ENCODE results near the gene IL27RA. TPM values are rescaled to one million over a fixed set of nuclear protein-coding genes. Genes with fewer than 3 reads are reported as not detected.

IL27RA gene
- total RNA-seq, 2 experiments from 2014 or later, result 5.2 to 9.0 TPM

DNA sequence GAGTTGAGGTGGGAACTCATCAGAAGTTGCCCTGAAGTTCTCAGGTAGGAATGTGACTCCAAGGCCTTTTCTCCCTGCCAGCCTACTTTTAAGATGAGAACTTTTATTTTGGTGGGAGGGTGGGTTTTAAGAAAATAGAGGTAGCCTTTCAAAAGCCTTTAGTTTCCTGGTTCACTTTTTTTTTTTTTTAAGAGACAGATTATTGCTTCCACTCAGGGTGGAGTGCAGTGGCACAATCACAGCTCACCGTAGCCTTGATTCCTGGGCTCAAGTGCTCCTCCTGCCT is 51.1 kb downstream of the IL27RA start:
- DNase-seq (ENCODE audit: low spot score), result no peak
- H3K9me2 ChIP-seq (ENCODE audit: insufficient read depth, low read length), result no peaks in the 10 kb centered on the region
- no peaks in the 10 kb centered on the region for H4K20me1 ChIP-seq (ENCODE audit: insufficient read depth, low read length)
- H3K79me2 ChIP-seq (ENCODE audit: insufficient read depth, low read depth, low read length), result no peaks in the 10 kb centered on the region
- no peaks in the 10 kb centered on the region for H3K9me3 ChIP-seq (ENCODE audit: low read length)
- H3K4me3 ChIP-seq (ENCODE audit: low read depth, low read length, poor library complexity, severe bottlenecking), result no peak overlapping the region
- peaks cover 19% of the 10 kb centered on the region for H3K4me1 ChIP-seq (ENCODE audit: insufficient read depth, low read length, poor library complexity, severe bottlenecking)
- no peak overlapping the region for H2AFZ ChIP-seq (ENCODE audit: low read length)
- ChIA-PET CTCF (ENCODE audit: unreplicated experiment) (no interaction called here), POLR2A (no interaction called here)
- TF ChIP-seq EZH2phosphoT487 (IDR thresholded peaks at IDR 0.05; ENCODE audit: borderline replicate concordance, low read depth, low read length), result no peak
- TF ChIP-seq, protein P1, sequence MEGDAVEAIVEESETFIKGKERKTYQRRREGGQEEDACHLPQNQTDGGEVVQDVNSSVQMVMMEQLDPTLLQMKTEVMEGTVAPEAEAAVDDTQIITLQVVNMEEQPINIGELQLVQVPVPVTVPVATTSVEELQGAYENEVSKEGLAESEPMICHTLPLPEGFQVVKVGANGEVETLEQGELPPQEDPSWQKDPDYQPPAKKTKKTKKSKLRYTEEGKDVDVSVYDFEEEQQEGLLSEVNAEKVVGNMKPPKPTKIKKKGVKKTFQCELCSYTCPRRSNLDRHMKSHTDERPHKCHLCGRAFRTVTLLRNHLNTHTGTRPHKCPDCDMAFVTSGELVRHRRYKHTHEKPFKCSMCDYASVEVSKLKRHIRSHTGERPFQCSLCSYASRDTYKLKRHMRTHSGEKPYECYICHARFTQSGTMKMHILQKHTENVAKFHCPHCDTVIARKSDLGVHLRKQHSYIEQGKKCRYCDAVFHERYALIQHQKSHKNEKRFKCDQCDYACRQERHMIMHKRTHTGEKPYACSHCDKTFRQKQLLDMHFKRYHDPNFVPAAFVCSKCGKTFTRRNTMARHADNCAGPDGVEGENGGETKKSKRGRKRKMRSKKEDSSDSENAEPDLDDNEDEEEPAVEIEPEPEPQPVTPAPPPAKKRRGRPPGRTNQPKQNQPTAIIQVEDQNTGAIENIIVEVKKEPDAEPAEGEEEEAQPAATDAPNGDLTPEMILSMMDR (conservative IDR thresholded peaks at IDR 0.05; ENCODE audit: low read length), result no peak
- intact Hi-C loops (cut with micrococcal nuclease; ENCODE audit: unreplicated experiment), result no loop called here
- H3K27ac ChIP-seq (ENCODE audit: low read depth, low read length, poor library complexity, severe bottlenecking), result no peak overlapping the region
- H3K36me3 ChIP-seq (ENCODE audit: insufficient read depth, low read length), result peaks cover 25% of the 10 kb centered on the region; the same call in 1 of the 2 replicates
- no TSS peak for BruUV-seq (replicated peaks)
- no peak overlapping the region for H3K4me2 ChIP-seq (ENCODE audit: low read length)

DNA sequence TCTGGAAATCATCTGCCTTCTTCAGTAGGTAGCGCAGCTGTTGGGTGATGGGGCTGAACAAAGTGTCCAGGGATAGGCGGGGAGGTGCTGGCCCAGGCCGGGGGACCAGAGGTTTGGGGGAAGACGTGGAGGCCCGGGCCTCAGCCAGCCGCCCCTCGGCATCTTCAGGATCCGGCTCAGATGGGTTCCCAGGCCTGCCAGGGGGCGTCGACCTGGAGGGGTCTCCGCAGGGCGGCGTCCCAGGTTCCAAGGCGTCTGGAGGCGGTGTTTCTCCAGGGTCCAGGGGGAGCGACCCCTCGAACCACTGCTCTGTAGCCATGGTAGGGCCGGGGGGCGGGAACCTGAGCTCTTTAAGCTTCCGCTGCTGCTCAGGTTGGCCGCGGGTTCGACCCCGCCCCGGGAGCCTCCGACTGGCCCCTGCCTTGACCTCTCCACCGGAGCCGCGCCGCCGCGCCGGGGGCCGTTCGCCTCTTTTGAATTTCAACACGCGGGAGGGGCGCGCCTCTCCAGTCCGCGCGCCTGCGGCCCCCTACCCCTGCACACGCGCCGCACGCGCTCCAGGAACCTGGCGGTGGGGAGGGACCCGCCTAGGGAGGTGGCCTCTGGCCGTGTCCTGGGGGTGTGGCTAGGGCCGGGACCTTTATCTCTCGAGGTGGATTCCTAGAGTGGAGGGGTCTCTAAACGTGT is 53.9 kb downstream of the IL27RA start, which contains the start of gene C19orf67:
C19orf67 (minus strand) TSS at position 475 of the 687 bp plus-strand sequence; CDS start at position 319, 156 bp downstream.
- ChIA-PET CTCF (ENCODE audit: unreplicated experiment) (no interaction called here), POLR2A (no interaction called here)
- no peak within 1 kb of the TSS for H3K4me3 ChIP-seq (ENCODE audit: low read depth, low read length, poor library complexity, severe bottlenecking)
- no peak for DNase-seq (ENCODE audit: low spot score)
- TF ChIP-seq, protein P1 (conservative IDR thresholded peaks at IDR 0.05; ENCODE audit: low read length), result no peak
- no peak for TF ChIP-seq EZH2phosphoT487 (IDR thresholded peaks at IDR 0.05; ENCODE audit: borderline replicate concordance, low read depth, low read length)
- H3K4me2 ChIP-seq (ENCODE audit: low read length), result no peak within 1 kb of the TSS
- peaks cover 9% of the 10 kb centered on the region; the same call in 1 of the 2 replicates for H4K20me1 ChIP-seq (ENCODE audit: insufficient read depth, low read length)
- BruUV-seq (replicated peaks), result no TSS peak
- H2AFZ ChIP-seq (ENCODE audit: low read length), result no peak within 1 kb of the TSS
- no peak within 1 kb of the TSS for H3K27ac ChIP-seq (ENCODE audit: low read depth, low read length, poor library complexity, severe bottlenecking)
- H3K36me3 ChIP-seq (ENCODE audit: insufficient read depth, low read length), result peaks cover 41% of the 10 kb centered on the region
- peaks cover 22% of the 10 kb centered on the region for H3K4me1 ChIP-seq (ENCODE audit: insufficient read depth, low read length, poor library complexity, severe bottlenecking)
- no peaks in the 10 kb centered on the region for H3K9me3 ChIP-seq (ENCODE audit: low read length)
- no peaks in the 10 kb centered on the region for H3K9me2 ChIP-seq (ENCODE audit: insufficient read depth, low read length)
- intact Hi-C loops (cut with micrococcal nuclease; ENCODE audit: unreplicated experiment), result no loop called here
- peaks cover 15% of the 10 kb centered on the region; the same call in 1 of the 2 replicates for H3K79me2 ChIP-seq (ENCODE audit: insufficient read depth, low read depth, low read length)

DNA sequence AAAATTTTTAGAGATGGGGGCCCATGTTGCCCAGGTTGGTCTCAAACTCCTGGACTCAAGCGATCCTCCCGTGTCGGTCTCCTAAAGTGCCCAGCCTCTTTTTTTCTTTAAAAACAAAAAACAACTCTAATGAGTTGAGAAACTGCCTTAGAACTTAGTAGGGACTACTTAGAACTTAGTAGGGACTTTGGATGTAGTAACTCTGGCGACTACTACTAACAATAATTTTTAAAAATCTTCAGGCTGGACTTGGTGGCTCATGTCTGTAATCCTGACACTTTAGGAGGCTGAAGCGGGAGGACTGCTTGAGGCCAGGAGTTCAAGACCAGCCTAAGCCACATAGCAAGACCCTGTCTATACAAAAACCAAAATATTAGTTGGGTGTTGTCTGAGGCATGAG is 54.5 kb downstream of the IL27RA start:
- Histone ChIP-seq H3K79me2 (ENCODE audit: insufficient read depth, low read depth, low read length) (peaks cover 15% of the 10 kb centered on the region; the same call in 1 of the 2 replicates), H3K4me2 (ENCODE audit: low read length) (no peak overlapping the region), H2AFZ (ENCODE audit: low read length) (no peak overlapping the region), H3K9me3 (ENCODE audit: low read length) (no peaks in the 10 kb centered on the region), H3K27ac (ENCODE audit: low read depth, low read length, poor library complexity, severe bottlenecking) (no peak overlapping the region), H3K4me3 (ENCODE audit: low read depth, low read length, poor library complexity, severe bottlenecking) (no peak overlapping the region), H3K36me3 (ENCODE audit: insufficient read depth, low read length) (peaks cover 41% of the 10 kb centered on the region), H4K20me1 (ENCODE audit: insufficient read depth, low read length) (peaks cover 9% of the 10 kb centered on the region; the same call in 1 of the 2 replicates), H3K9me2 (ENCODE audit: insufficient read depth, low read length) (no peaks in the 10 kb centered on the region), H3K4me1 (ENCODE audit: insufficient read depth, low read length, poor library complexity, severe bottlenecking) (peaks cover 20% of the 10 kb centered on the region)
- intact Hi-C loops (cut with micrococcal nuclease; ENCODE audit: unreplicated experiment), result no loop called here
- no peak for TF ChIP-seq EZH2phosphoT487 (IDR thresholded peaks at IDR 0.05; ENCODE audit: borderline replicate concordance, low read depth, low read length)
- TF ChIP-seq, protein P1 (conservative IDR thresholded peaks at IDR 0.05; ENCODE audit: low read length), result no peak
- ChIA-PET POLR2A (no interaction called here), CTCF (ENCODE audit: unreplicated experiment) (no interaction called here)
- DNase-seq (ENCODE audit: low spot score), result no peak
- BruUV-seq (replicated peaks), result no TSS peak

All from OCI-LY7 (cell line).